Endothelial cell of umbilical vein (primary cell): ENCODE data around the gene EYS.

Experiments
- EZH2 ChIP-seq: IDR thresholded peaks from 2 replicates; pipeline ENCODE4 v1.6.1; 2012; ENCODE audit warnings: borderline replicate concordance, low read depth, mild to moderate bottlenecking, moderate library complexity, low read length, inconsistent platforms; ENCODE audit not compliant: severe bottlenecking
- POLR2A ChIP-seq: IDR thresholded peaks from 2 replicates; pipeline ENCODE4 v1.6.1; 2012; ENCODE audit warnings: low read depth, mild to moderate bottlenecking, control low read depth, low read length
- POLR2AphosphoS5 ChIP-seq: IDR thresholded peaks from 2 replicates; pipeline ENCODE4 v1.6.1; 2012; ENCODE audit warnings: low read depth, mild to moderate bottlenecking, control low read depth, low read length, moderate library complexity; ENCODE audit not compliant: insufficient read depth
- TF ChIP-seq, protein P1 (sequence below), 2 donors: IDR thresholded peaks; 1 replicate in 1 of 2; 2 replicates in 1 of 2; pipeline ENCODE4 v1.5.1; 2011; ENCODE audit warnings: low read length in 2 of 2, mild to moderate bottlenecking in 2 of 2, moderate library complexity in 2 of 2, control low read depth in 1 of 2, inconsistent platforms in 1 of 2, low read depth in 1 of 2; ENCODE audit not compliant: insufficient read depth in 1 of 2; ENCODE audit errors: extremely low read depth in 1 of 2
- TF ChIP-seq, protein P2 (sequence below): IDR thresholded peaks from 2 replicates; pipeline ENCODE4 v1.6.1; 2011; ENCODE audit not compliant: insufficient read depth, insufficient read length

DNA sequence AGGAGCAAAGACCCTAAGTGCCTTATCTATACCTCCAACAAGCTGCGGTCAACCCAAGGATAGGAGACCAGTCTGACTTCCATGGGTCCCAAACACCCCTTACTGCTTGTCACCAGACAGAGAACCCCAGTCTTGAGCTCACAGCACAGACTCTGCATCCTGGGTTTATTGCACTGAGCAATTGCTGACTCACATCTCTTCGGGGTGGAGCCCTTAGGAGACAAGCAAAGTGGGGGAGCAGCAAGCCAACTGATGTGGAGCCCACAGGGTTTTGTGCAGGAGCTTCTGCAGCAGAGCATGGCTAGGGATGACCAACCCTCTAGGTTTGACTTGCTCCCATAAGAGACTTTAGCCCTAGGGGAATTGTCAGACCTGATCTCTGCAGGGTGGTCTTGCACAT lies 38.6 kb upstream of the EYS start:
- TF ChIP-seq, protein P1, sequence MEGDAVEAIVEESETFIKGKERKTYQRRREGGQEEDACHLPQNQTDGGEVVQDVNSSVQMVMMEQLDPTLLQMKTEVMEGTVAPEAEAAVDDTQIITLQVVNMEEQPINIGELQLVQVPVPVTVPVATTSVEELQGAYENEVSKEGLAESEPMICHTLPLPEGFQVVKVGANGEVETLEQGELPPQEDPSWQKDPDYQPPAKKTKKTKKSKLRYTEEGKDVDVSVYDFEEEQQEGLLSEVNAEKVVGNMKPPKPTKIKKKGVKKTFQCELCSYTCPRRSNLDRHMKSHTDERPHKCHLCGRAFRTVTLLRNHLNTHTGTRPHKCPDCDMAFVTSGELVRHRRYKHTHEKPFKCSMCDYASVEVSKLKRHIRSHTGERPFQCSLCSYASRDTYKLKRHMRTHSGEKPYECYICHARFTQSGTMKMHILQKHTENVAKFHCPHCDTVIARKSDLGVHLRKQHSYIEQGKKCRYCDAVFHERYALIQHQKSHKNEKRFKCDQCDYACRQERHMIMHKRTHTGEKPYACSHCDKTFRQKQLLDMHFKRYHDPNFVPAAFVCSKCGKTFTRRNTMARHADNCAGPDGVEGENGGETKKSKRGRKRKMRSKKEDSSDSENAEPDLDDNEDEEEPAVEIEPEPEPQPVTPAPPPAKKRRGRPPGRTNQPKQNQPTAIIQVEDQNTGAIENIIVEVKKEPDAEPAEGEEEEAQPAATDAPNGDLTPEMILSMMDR (IDR thresholded peaks at IDR 0.05; ENCODE audit: extremely low read depth in 1 of 2, insufficient read depth in 1 of 2, low read depth in 1 of 2, low read length in 2 of 2) = no peak
- TF ChIP-seq EZH2 = no peak
- TF ChIP-seq POLR2A = no peak
- TF ChIP-seq, protein P2, sequence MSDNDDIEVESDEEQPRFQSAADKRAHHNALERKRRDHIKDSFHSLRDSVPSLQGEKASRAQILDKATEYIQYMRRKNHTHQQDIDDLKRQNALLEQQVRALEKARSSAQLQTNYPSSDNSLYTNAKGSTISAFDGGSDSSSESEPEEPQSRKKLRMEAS = no peak
- no peak for TF ChIP-seq POLR2AphosphoS5
